K562 (cell line): Measurements from ENCODE around the gene SLC16A5. TPM values are rescaled to one million over a fixed set of nuclear protein-coding genes. Genes with fewer than 3 reads are reported as not detected.

ENCODE experiments used
- ATAC-seq: fragments of 200-7000 bp; cut with Tn5 transposase; 3 replicates; pipeline ENCODE4 v1.9.1; 2020; ENCODE audit warnings: moderate library complexity
- BruUV-seq: library from RNA; stranded (reverse); fragments of 400-500 nt; replicated peaks from 2 replicates; lab custom pipeline; 2021; lab: Mats Ljungman, UMichigan
- CTCF ChIA-PET: fragments of 300-600 bp; formaldehyde crosslinking; extraction: SDS; loops from one replicate; lab custom pipeline; 2021; ENCODE audit warnings: low intra/inter-chr PET ratio; lab: Yijun Ruan, JAX
- POLR2A ChIA-PET: fragments of 300-600, 350-650 bp; sonication (Branson Sonifier 250); formaldehyde crosslinking; extraction: SDS; loops from one replicate; lab custom pipeline; 2021; ENCODE audit warnings: antibody characterized with exemption, inconsistent platforms; lab: Yijun Ruan, JAX
- DNase-seq, 4 experiments: peaks; one replicate each; pipeline versions ENCODE4 v3.0.0 to v3.0.0-alpha.2; 2011 to 2018; ENCODE audit warnings: low spot score in 3 of 4, mixed read lengths in 3 of 4; ENCODE audit errors: extremely low read depth in 1 of 4
- FAIRE-seq: peaks from 2 replicates; lab custom pipeline; 2011; peaks lifted over from hg19 to GRCh38; lab: Jason Lieb, UNC
- H2AFZ ChIP-seq: 2 replicates; pipeline ENCODE4 v1.6.0; 2011; ENCODE audit warnings: low read depth, low read length, control low read depth, inconsistent platforms
- H3K27ac ChIP-seq: fragments of 200-600 bp; 3 replicates; pipeline ENCODE4 v1.8.0; 2011; ENCODE audit warnings: low read depth, mild to moderate bottlenecking, control low read depth, inconsistent platforms, low read length, moderate library complexity, mixed read lengths; ENCODE audit errors: extremely low read depth
- H3K27me3 ChIP-seq, 2 experiments: fragments of 300-600 bp in 1 of 2; 2 replicates in 1 of 2; 3 replicates in 1 of 2; pipeline versions ENCODE4 v1.6.0 to v1.8.0; 2011; ENCODE audit warnings: inconsistent platforms in 2 of 2, low read length in 2 of 2, mild to moderate bottlenecking in 1 of 2, mixed read lengths in 1 of 2, moderate library complexity in 1 of 2; ENCODE audit not compliant: control insufficient read depth in 2 of 2, insufficient read depth in 2 of 2
- H3K36me3 ChIP-seq: fragments of 300-600 bp; 3 replicates; pipeline ENCODE4 v1.8.0; 2011; ENCODE audit warnings: mild to moderate bottlenecking, low read length, inconsistent platforms; ENCODE audit not compliant: control insufficient read depth, insufficient read depth
- H3K4me1 ChIP-seq, 2 experiments: fragments of 200-600 bp in 1 of 2; replicated peaks in 1 of 2; 2 replicates in 1 of 2; 3 replicates in 1 of 2; pipeline versions ENCODE4 v1.5.1 to v1.8.0; 2011; ENCODE audit warnings: inconsistent platforms in 2 of 2, low read length in 2 of 2, mild to moderate bottlenecking in 1 of 2, mixed read lengths in 1 of 2, moderate library complexity in 1 of 2; ENCODE audit not compliant: control insufficient read depth in 2 of 2, insufficient read depth in 2 of 2
- H3K4me2 ChIP-seq: 2 replicates; pipeline ENCODE4 v1.6.1; 2011; ENCODE audit warnings: low read length, control low read depth, inconsistent platforms, mixed read lengths; ENCODE audit not compliant: insufficient read depth
- H3K4me3 ChIP-seq: fragments of 200-600 bp; sonication (generic), shearing (Covaris generic); 2 replicates; pipeline ENCODE4 v1.5.1; 2016; ENCODE audit warnings: control low read depth, inconsistent platforms
- H3K79me2 ChIP-seq: fragments of 200-600 bp; 3 replicates; pipeline ENCODE4 v1.8.0; 2011; ENCODE audit warnings: low read length, inconsistent platforms; ENCODE audit not compliant: control insufficient read depth, insufficient read depth
- H3K9ac ChIP-seq, 2 experiments: 2 replicates each; pipeline versions ENCODE4 v1.6.0 to v1.6.1; 2011; ENCODE audit warnings: low read depth in 2 of 2, low read length in 2 of 2, control low read depth in 1 of 2, inconsistent platforms in 1 of 2, mild to moderate bottlenecking in 1 of 2, mixed read lengths in 1 of 2; ENCODE audit not compliant: insufficient read depth in 1 of 2
- H3K9me1 ChIP-seq: one replicate; pipeline ENCODE4 v1.6.0; 2011; ENCODE audit warnings: inconsistent platforms, mild to moderate bottlenecking, low read length, moderate library complexity; ENCODE audit not compliant: control insufficient read depth, insufficient read depth
- H3K9me3 ChIP-seq: replicated peaks from 2 replicates; pipeline ENCODE4 v1.5.1; 2011; ENCODE audit warnings: low read depth, low read length, inconsistent platforms; ENCODE audit not compliant: control insufficient read depth, insufficient read depth
- H4K20me1 ChIP-seq: replicated peaks from 2 replicates; pipeline ENCODE4 v1.6.1; 2011; ENCODE audit warnings: low read length, inconsistent platforms, mixed read lengths; ENCODE audit not compliant: control insufficient read depth, insufficient read depth
- CBFA2T3 ChIP-seq: fragments of 450-650 bp; IDR thresholded peaks from 2 replicates; pipeline ENCODE4 v1.6.1; 2017
- DPF2 ChIP-seq: fragments of 450-650 bp; IDR thresholded peaks from 2 replicates; pipeline ENCODE4 v1.6.1; 2016
- PHTF2 ChIP-seq: fragments of 250-450 bp; sonication (Bioruptor Pico); IDR thresholded peaks from 2 replicates; pipeline ENCODE4 v1.5.0; 2021; ENCODE audit warnings: mild to moderate bottlenecking
- PRDM10 ChIP-seq: fragments of 450-650 bp; IDR thresholded peaks from 2 replicates; pipeline ENCODE4 v1.6.1; 2018; ENCODE audit not compliant: partially characterized antibody
- TOE1 ChIP-seq, 2 experiments: fragments of 450-650 bp in 1 of 2; sonication (generic) in 1 of 2; formaldehyde crosslinking in 1 of 2; IDR thresholded peaks; 2 replicates each; pipeline versions ENCODE4 v1.7.1 to v1.8.0; 2016 to 2022; ENCODE audit warnings: borderline replicate concordance in 2 of 2, mild to moderate bottlenecking in 2 of 2, antibody characterized with exemption in 1 of 2, inconsistent platforms in 1 of 2, low read depth in 1 of 2, missing genetic modification reagents in 1 of 2, moderate library complexity in 1 of 2
- ZBTB34 ChIP-seq: fragments of 250-450 bp; sonication (Bioruptor Pico); IDR thresholded peaks from 2 replicates; pipeline ENCODE4 v1.8.0; 2021; ENCODE audit warnings: mild to moderate bottlenecking, moderate library complexity
- ZNF134 ChIP-seq: fragments of 250-450 bp; sonication (Bioruptor Pico); conservative IDR thresholded peaks from 2 replicates; pipeline ENCODE4 v1.4.0; 2020
- ZNF24 ChIP-seq: fragments of 450-650 bp; IDR thresholded peaks from 2 replicates; pipeline ENCODE4 v1.6.1; 2016
- ZNF263 ChIP-seq: sonication (generic); formaldehyde crosslinking; IDR thresholded peaks from 2 replicates; pipeline ENCODE4 v1.8.0; 2022; ENCODE audit warnings: mild to moderate bottlenecking, missing genetic modification reagents, borderline replicate concordance
- ZNF436 ChIP-seq: fragments of 250-450, 450-650 bp; sonication (Bioruptor Pico); formaldehyde crosslinking; IDR thresholded peaks from 2 replicates; pipeline ENCODE4 v1.7.0; 2020; ENCODE audit warnings: mild to moderate bottlenecking
- ZNF592 ChIP-seq: fragments of 450-650 bp; IDR thresholded peaks from 2 replicates; pipeline ENCODE4 v1.6.1; 2017; ENCODE audit warnings: antibody characterized with exemption, mild to moderate bottlenecking
- WGBS: fragments of 100-300 bp; shearing (Covaris generic); methylation state at CpG from one replicate; pipeline ENCODE4 v1.1.6; 2016; ENCODE audit warnings: low coverage, mixed read lengths; ENCODE audit not compliant: insufficient coverage; ENCODE audit errors: missing lambda C conversion rate; 5-methylcytosine and 5-hydroxymethylcytosine counted together
- in situ Hi-C: fragments of 300-500 bp; cut with MboI; formaldehyde crosslinking; loops from 4 replicates; pipeline ENCODE4 v1.15.0; 2018; ENCODE audit warnings: inconsistent platforms, mixed read lengths
- intact Hi-C: fragments of 100-400 bp; cut with micrococcal nuclease; formaldehyde crosslinking; loops from 2 replicates; pipeline ENCODE4 v1.14.2; 2022
- polyA plus RNA-seq, 8 experiments: library from polyadenylated mRNA; depleted of rRNA in 4 of 8; stranded (reverse) in 5 of 8; unstranded in 3 of 8; fragments of >200 nt; fragmentation: Nextera tagmentation in 2 of 8; fragmentation: Illumina TruSeq in 1 of 8; extraction: Ambion mirVana in 2 of 8; extraction: Trizol in 1 of 8; gene quantifications; 2 replicates each; pipeline versions ENCODE4 v1.2.1 to v1.2.3, GENCODE V29; 2011 to 2014; ENCODE audit warnings: inconsistent platforms in 1 of 8, missing spikeins in 1 of 8
- total RNA-seq, 7 experiments: library from RNA; depleted of rRNA in 6 of 7; stranded (reverse); fragments of >200 nt in 6 of 7; fragmentation: Illumina TruSeq in 2 of 7; extraction: Trizol in 2 of 7; gene quantifications; 2 replicates each; pipeline versions ENCODE4 v1.2.1 to v1.2.3, GENCODE V29; 2011 to 2021; ENCODE audit warnings: low replicate concordance in 1 of 7

Gene SLC16A5
- total and polyA plus RNA-seq, 9 of the 15 experiments (the other 6 are each of a cell fraction or from before 2014, with no cell fraction given), result 0.06 to 2.6 (median 0.91) TPM

GRCh38 chr17:75088465-75089417 lies 987 bp downstream of the SLC16A5 start:
- in situ Hi-C loops (no loop called here), intact Hi-C loops (no loop called here)
- 64% methylated on average over 10 of the region's 11 CpGs for WGBS
- peak in 1 of 4 experiments; percentile 49 for DNase-seq
- Histone ChIP-seq H3K9me3 (no peaks in the 10 kb centered on the region), H3K4me2 (peak overlapping the region; percentile 90), H3K36me3 (no peaks in the 10 kb centered on the region), H3K27ac (peak overlapping the region; percentile 84), H2AFZ (peak overlapping the region; percentile 91), H3K4me3 (no peak overlapping the region), H3K4me1 (peaks cover 59 to 69% of the 10 kb centered on the region in 2 experiments), H3K9me1 (peaks cover 5% of the 10 kb centered on the region), H3K79me2 (no peaks in the 10 kb centered on the region; the same call in 2 of the 3 replicates), H3K27me3 (no peaks in the 10 kb centered on the region; a peak in 1 of 5 replicates), H3K9ac (peak overlapping the region; percentile 71 to 88), H4K20me1 (no peaks in the 10 kb centered on the region)
- ATAC-seq, result no peak
- ChIA-PET POLR2A (interaction anchor here (1.2 to 3.0 kb wide), 3 partner anchors 8 to 17 kb away, joined by 4 to 11 read pairs (median 5); no protein-coding TSS in a partner anchor), CTCF (interaction anchor here (0.6 kb wide), 1 partner anchor 42 kb away, joined by 4 read pairs; no protein-coding TSS in a partner anchor)
- BruUV-seq, result no TSS peak
- FAIRE-seq, result peak; percentile 6
- TF ChIP-seq ZNF436, result no peak
- TF ChIP-seq CBFA2T3, result no peak
- no peak for TF ChIP-seq ZBTB34 (CRISPR knock-in tag)
- TF ChIP-seq PHTF2 (CRISPR knock-in tag), result no peak
- TF ChIP-seq ZNF134 (CRISPR knock-in tag), result no peak
- TF ChIP-seq PRDM10, result peak; percentile 70
- no peak for TF ChIP-seq TOE1 (IDR thresholded peaks at IDR 0.05; ENCODE audit: borderline replicate concordance)
- 0 out of 2 replicates have a peak, but pooled peaks have one; percentile 54 for TF ChIP-seq TOE1 (CRISPR knock-in tag; IDR thresholded peaks at IDR 0.05; ENCODE audit: borderline replicate concordance, low read depth)
- TF ChIP-seq ZNF263, result 0 out of 2 replicates have a peak, but pooled peaks have one; percentile 22
- peak; percentile 53 for TF ChIP-seq ZNF592
- no peak for TF ChIP-seq ZNF24
- TF ChIP-seq DPF2, result no peak
